Cerebellar nuclear complex (tissue), 1 donor: ENCODE data around the gene HSPG2.

Experiments
- DNase-seq, 2 experiments: peaks; one replicate each; lab custom pipeline; 2025; lab: John Stamatoyannopoulos, UW

HSPG2 gene

GRCh38 chr1:21879928-21880618 is 57.0 kb downstream of the HSPG2 start:
- DNase-seq = no peak

GRCh38 chr1:21878840-21879478 is 58.2 kb downstream of the HSPG2 start:
- no peak for DNase-seq

- DNase-seq = no peak
Observed at GRCh38 chr1:21878009-21878773, 58.9 kb downstream of the HSPG2 start.

- no peak for DNase-seq
Observed at GRCh38 chr1:21876267-21876666, 60.8 kb downstream of the HSPG2 start.

GRCh38 chr1:21875621-21876063 is 61.5 kb downstream of the HSPG2 start:
- DNase-seq = no peak

- no peak for DNase-seq
Observed at GRCh38 chr1:21874778-21875547, 62.1 kb downstream of the HSPG2 start.

- DNase-seq = no peak
Observed at GRCh38 chr1:21874328-21874727, 62.8 kb downstream of the HSPG2 start.

- no peak for DNase-seq
Observed at GRCh38 chr1:21873761-21874160, 63.3 kb downstream of the HSPG2 start.

- no peak for DNase-seq
Observed at GRCh38 chr1:21873174-21873573, 63.9 kb downstream of the HSPG2 start.

- DNase-seq = no peak
Observed at GRCh38 chr1:21872445-21873079, 64.5 kb downstream of the HSPG2 start.

- no peak for DNase-seq
Observed at GRCh38 chr1:21871943-21872342, 65.2 kb downstream of the HSPG2 start.

- DNase-seq = no peak
Observed at GRCh38 chr1:21870611-21871010, 66.5 kb downstream of the HSPG2 start.

- no peak for DNase-seq
Observed at GRCh38 chr1:21869620-21870121, 67.4 kb downstream of the HSPG2 start.

GRCh38 chr1:21868941-21869454 is 68.1 kb downstream of the HSPG2 start:
- DNase-seq = no peak

- DNase-seq = no peak
Observed at GRCh38 chr1:21868482-21868881, 68.6 kb downstream of the HSPG2 start.

GRCh38 chr1:21867451-21867996 is 69.6 kb downstream of the HSPG2 start:
- DNase-seq = no peak

- no peak for DNase-seq
Observed at GRCh38 chr1:21866707-21867043, 70.4 kb downstream of the HSPG2 start.

- DNase-seq = no peak
Observed at GRCh38 chr1:21865943-21866706, 71.0 kb downstream of the HSPG2 start.

- no peak for DNase-seq
Observed at GRCh38 chr1:21865609-21865942, 71.5 kb downstream of the HSPG2 start.

- no peak for DNase-seq
Observed at GRCh38 chr1:21864730-21865129, 72.4 kb downstream of the HSPG2 start.
